H1 (cell line): ENCODE measurements around the gene ZBTB7B. TPM values are rescaled to one million over a fixed set of nuclear protein-coding genes. Genes with fewer than 3 reads are reported as not detected.

Experiments used
- BACH1 ChIP-seq: IDR thresholded peaks from 2 replicates; pipeline ENCODE4 v1.6.1; 2012; ENCODE audit warnings: low read length, improper control_type of control experiment
- CREB1 ChIP-seq: IDR thresholded peaks from 2 replicates; pipeline ENCODE4 v1.6.1; 2012; ENCODE audit warnings: inconsistent platforms
- EGR1 ChIP-seq: IDR thresholded peaks from 2 replicates; pipeline ENCODE4 v1.6.1; 2011; ENCODE audit warnings: low read depth, low read length, borderline replicate concordance
- HDAC2 ChIP-seq, 2 experiments: fragments of 300-600 bp in 1 of 2; sonication (generic) in 1 of 2; IDR thresholded peaks; 2 replicates each; pipeline ENCODE4 v1.6.1; 2011 to 2012; ENCODE audit warnings: low read depth in 2 of 2, low read length in 2 of 2, mild to moderate bottlenecking in 2 of 2, moderate library complexity in 2 of 2, borderline replicate concordance in 1 of 2, inconsistent platforms in 1 of 2
- JUN ChIP-seq: IDR thresholded peaks from 2 replicates; pipeline ENCODE4 v1.6.1; 2011; ENCODE audit warnings: low read depth, mild to moderate bottlenecking, improper control_type of control experiment, low read length
- POU5F1 ChIP-seq: IDR thresholded peaks from 2 replicates; pipeline ENCODE4 v1.6.1; 2011; ENCODE audit warnings: low read depth, mild to moderate bottlenecking, low read length, moderate library complexity
- RAD21 ChIP-seq, 2 experiments: IDR thresholded peaks in 1 of 2; conservative IDR thresholded peaks in 1 of 2; 2 replicates each; pipeline ENCODE4 v1.6.1; 2011; ENCODE audit warnings: low read depth in 2 of 2, low read length in 2 of 2, improper control_type of control experiment in 1 of 2, inconsistent platforms in 1 of 2, mild to moderate bottlenecking in 1 of 2, moderate library complexity in 1 of 2
- SP1 ChIP-seq: IDR thresholded peaks from 2 replicates; pipeline ENCODE4 v1.6.1; 2011; ENCODE audit warnings: low read depth, low read length
- TAF1 ChIP-seq: IDR thresholded peaks from 2 replicates; pipeline ENCODE4 v1.6.1; 2011; ENCODE audit warnings: mild to moderate bottlenecking, low read depth, low read length
- ZNF274 ChIP-seq: IDR thresholded peaks from 2 replicates; pipeline ENCODE4 v1.7.0; 2012; ENCODE audit warnings: low read length, borderline replicate concordance; ENCODE audit errors: extremely low read depth
- polyA plus RNA-seq, 7 experiments: library from polyadenylated mRNA; depleted of rRNA in 3 of 7; stranded (reverse) in 5 of 7; unstranded in 2 of 7; fragments of >200 nt in 5 of 7; fragments of 200-250 nt in 2 of 7; gene quantifications; 1 replicate in 5 of 7; 2 replicates in 1 of 7; 4 replicates in 1 of 7; pipeline versions ENCODE4 v1.2.1 to v1.2.3, GENCODE V29; 2011 to 2013; ENCODE audit warnings: missing spikeins in 2 of 7, mixed read lengths in 2 of 7
- total RNA-seq: library from RNA; stranded (reverse); fragmentation: NEBNext Ultra II Directional; extraction: Animal tissue kit (Norgen Biotek cat#: 25700); gene quantifications from 2 replicates; pipeline ENCODE4 v1.2.1, GENCODE V29; 2021
- TF ChIP-seq, protein P1 (sequence below), 3 experiments: IDR thresholded peaks; 1 replicate in 2 of 3; 2 replicates in 1 of 3; pipeline versions ENCODE4 v1.5.1 to v1.6.1; 2011; ENCODE audit warnings: low read length in 3 of 3, mild to moderate bottlenecking in 3 of 3, inconsistent platforms in 2 of 3, low read depth in 1 of 3, moderate library complexity in 1 of 3; ENCODE audit not compliant: insufficient read depth in 1 of 3; ENCODE audit errors: control extremely low read depth in 1 of 3
- TF ChIP-seq, protein P2 (sequence below): IDR thresholded peaks from 2 replicates; pipeline ENCODE4 v1.6.1; 2012; ENCODE audit warnings: low read length, inconsistent platforms
- TF ChIP-seq, protein P3 (sequence below): IDR thresholded peaks from 2 replicates; pipeline ENCODE4 v1.6.1; 2012; ENCODE audit warnings: inconsistent platforms

Gene ZBTB7B
- total and polyA plus RNA-seq, 2 of the 8 experiments (the other 6 are each of a cell fraction or from before 2014, with no cell fraction given) = 24.5 to 36.9 TPM

GRCh38 chr1:155001675-155002463 is 733 bp upstream of the ZBTB7B start (continued):
- TF ChIP-seq, protein P1, sequence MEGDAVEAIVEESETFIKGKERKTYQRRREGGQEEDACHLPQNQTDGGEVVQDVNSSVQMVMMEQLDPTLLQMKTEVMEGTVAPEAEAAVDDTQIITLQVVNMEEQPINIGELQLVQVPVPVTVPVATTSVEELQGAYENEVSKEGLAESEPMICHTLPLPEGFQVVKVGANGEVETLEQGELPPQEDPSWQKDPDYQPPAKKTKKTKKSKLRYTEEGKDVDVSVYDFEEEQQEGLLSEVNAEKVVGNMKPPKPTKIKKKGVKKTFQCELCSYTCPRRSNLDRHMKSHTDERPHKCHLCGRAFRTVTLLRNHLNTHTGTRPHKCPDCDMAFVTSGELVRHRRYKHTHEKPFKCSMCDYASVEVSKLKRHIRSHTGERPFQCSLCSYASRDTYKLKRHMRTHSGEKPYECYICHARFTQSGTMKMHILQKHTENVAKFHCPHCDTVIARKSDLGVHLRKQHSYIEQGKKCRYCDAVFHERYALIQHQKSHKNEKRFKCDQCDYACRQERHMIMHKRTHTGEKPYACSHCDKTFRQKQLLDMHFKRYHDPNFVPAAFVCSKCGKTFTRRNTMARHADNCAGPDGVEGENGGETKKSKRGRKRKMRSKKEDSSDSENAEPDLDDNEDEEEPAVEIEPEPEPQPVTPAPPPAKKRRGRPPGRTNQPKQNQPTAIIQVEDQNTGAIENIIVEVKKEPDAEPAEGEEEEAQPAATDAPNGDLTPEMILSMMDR (IDR thresholded peaks at IDR 0.05; ENCODE audit: control extremely low read depth in 1 of 3, insufficient read depth in 1 of 3, low read depth in 1 of 3, low read length in 3 of 3) = peak in 2 of 3 experiments; percentile 20 to 29; a peak in 2 of 4 replicates
- TF ChIP-seq JUN (no peak), SP1 (peak; percentile 66), RAD21 (IDR thresholded peaks at IDR 0.05 in 1 of 2, conservative IDR thresholded peaks at IDR 0.05 in 1 of 2; ENCODE audit: low read depth in 2 of 2, low read length in 2 of 2) (peak; percentile 0 to 42; a peak in 3 of 4 replicates), BACH1 (peak; percentile 78), POU5F1 (no peak), TAF1 (no peak), ZNF274 (no peak), CREB1 (peak; percentile 62; the same call in 1 of the 2 replicates), HDAC2 (IDR thresholded peaks at IDR 0.05; ENCODE audit: borderline replicate concordance in 1 of 2, low read depth in 2 of 2, low read length in 2 of 2) (peak in 1 of 2 experiments; percentile 44; a peak in 1 of 4 replicates), EGR1 (peak; percentile 21)
- TF ChIP-seq, protein P2, sequence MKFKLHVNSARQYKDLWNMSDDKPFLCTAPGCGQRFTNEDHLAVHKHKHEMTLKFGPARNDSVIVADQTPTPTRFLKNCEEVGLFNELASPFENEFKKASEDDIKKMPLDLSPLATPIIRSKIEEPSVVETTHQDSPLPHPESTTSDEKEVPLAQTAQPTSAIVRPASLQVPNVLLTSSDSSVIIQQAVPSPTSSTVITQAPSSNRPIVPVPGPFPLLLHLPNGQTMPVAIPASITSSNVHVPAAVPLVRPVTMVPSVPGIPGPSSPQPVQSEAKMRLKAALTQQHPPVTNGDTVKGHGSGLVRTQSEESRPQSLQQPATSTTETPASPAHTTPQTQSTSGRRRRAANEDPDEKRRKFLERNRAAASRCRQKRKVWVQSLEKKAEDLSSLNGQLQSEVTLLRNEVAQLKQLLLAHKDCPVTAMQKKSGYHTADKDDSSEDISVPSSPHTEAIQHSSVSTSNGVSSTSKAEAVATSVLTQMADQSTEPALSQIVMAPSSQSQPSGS = no peak
- TF ChIP-seq, protein P3, sequence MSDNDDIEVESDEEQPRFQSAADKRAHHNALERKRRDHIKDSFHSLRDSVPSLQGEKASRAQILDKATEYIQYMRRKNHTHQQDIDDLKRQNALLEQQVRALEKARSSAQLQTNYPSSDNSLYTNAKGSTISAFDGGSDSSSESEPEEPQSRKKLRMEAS = no peak; the same call in 1 of the 2 replicates
